Gastrocnemius medialis (tissue), 4 donors: ENCODE results near the gene PRPF40A.

Source experiments
- POLR2A ChIP-seq, 2 donors: fragments of 450-650 bp; IDR thresholded peaks; one replicate each; pipeline ENCODE4 v1.6.1; 2017; ENCODE audit warnings: antibody characterized with exemption in 2 of 2, mild to moderate bottlenecking in 2 of 2, moderate library complexity in 2 of 2
- TF ChIP-seq, protein P1 (sequence below), 5 experiments: fragments of 450-650 bp in 3 of 5; fragments of 200-600 bp in 2 of 5; sonication (generic) in 2 of 5; IDR thresholded peaks in 4 of 5; conservative IDR thresholded peaks in 1 of 5; 1 replicate in 4 of 5; 2 replicates in 1 of 5; pipeline ENCODE4 v1.5.1; 2016 to 2019; ENCODE audit warnings: antibody characterized with exemption in 5 of 5, mild to moderate bottlenecking in 3 of 5, moderate library complexity in 3 of 5

DNA sequence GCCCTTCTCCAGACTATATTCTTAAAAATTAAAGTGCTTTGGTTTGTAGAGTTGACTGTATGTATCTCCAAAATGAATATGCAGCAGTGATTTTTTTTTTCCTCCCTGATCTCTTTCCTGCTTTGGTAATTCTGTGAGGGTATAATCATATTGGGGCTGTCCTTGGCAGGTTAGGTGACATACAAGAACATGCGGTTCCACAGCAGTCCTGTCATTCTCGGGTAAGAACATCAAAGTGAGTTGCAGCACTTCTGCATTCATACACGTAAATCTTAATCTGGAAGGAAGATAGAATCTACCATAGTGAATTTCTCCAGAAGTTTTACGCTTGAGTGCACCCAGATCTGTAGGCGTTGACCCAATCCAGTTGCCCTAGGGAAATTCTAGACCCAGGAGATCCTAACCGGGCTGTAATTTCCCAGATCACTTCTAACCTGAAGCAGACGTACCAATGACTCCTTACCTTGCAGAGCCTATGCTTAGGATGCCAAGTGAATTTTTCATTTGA lies 109.4 kb downstream of the PRPF40A start:
- TF ChIP-seq, protein P1, sequence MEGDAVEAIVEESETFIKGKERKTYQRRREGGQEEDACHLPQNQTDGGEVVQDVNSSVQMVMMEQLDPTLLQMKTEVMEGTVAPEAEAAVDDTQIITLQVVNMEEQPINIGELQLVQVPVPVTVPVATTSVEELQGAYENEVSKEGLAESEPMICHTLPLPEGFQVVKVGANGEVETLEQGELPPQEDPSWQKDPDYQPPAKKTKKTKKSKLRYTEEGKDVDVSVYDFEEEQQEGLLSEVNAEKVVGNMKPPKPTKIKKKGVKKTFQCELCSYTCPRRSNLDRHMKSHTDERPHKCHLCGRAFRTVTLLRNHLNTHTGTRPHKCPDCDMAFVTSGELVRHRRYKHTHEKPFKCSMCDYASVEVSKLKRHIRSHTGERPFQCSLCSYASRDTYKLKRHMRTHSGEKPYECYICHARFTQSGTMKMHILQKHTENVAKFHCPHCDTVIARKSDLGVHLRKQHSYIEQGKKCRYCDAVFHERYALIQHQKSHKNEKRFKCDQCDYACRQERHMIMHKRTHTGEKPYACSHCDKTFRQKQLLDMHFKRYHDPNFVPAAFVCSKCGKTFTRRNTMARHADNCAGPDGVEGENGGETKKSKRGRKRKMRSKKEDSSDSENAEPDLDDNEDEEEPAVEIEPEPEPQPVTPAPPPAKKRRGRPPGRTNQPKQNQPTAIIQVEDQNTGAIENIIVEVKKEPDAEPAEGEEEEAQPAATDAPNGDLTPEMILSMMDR (IDR thresholded peaks at IDR 0.05 in 4 of 5, conservative IDR thresholded peaks at IDR 0.05 in 1 of 5): no peak
- TF ChIP-seq POLR2A (IDR thresholded peaks at IDR 0.05): no peak
